GM13977 (cell line): ENCODE measurements around the gene DNLZ.

Experiments
- DNase-seq: peaks from one replicate; pipeline ENCODE4 v3.0.0; 2012; ENCODE audit warnings: low spot score
- CTCF ChIP-seq: IDR thresholded peaks from 2 replicates; pipeline ENCODE4 v1.5.1; 2012; ENCODE audit warnings: mild to moderate bottlenecking, control low read depth; ENCODE audit not compliant: insufficient read depth; ENCODE audit errors: extremely low read depth, missing control alignments
- in situ Hi-C: fragments of 300-500 bp; cut with MboI; formaldehyde crosslinking; loops from one replicate; pipeline ENCODE4 v1.12.0; 2022; ENCODE audit warnings: low sequenced_read_pairs, low pct_unique_long_range_greater_than_20kb, mixed read lengths, inconsistent platforms; ENCODE audit not compliant: unreplicated experiment

DNLZ gene

GRCh38 chr9:136359774-136360718 lies 3.5 kb downstream of the DNLZ start:
- no peak for TF ChIP-seq CTCF
- DNase-seq = no peak
- in situ Hi-C loops = no loop called here

GRCh38 chr9:136358888-136359287 lies 4.7 kb downstream of the DNLZ start:
- TF ChIP-seq CTCF = no peak
- DNase-seq = no peak
- in situ Hi-C loops = no loop called here

- TF ChIP-seq CTCF = no peak
- in situ Hi-C loops = no loop called here
- no peak for DNase-seq
Observed at GRCh38 chr9:136358016-136358415, 5.5 kb downstream of the DNLZ start.

- no peak for TF ChIP-seq CTCF
- no peak for DNase-seq
- in situ Hi-C loops = no loop called here
Observed at GRCh38 chr9:136357202-136357725, 6.3 kb downstream of the DNLZ start.

GRCh38 chr9:136355616-136356557 lies 7.7 kb downstream of the DNLZ start:
- TF ChIP-seq CTCF = no peak
- DNase-seq = no peak
- in situ Hi-C loops = no loop called here

GRCh38 chr9:136354592-136355085 lies 8.9 kb downstream of the DNLZ start:
- DNase-seq = no peak
- TF ChIP-seq CTCF = no peak
- in situ Hi-C loops = no loop called here
